ENCODE results near the gene NLRP4.

GRCh38 chr19:55812449-55812848, 23.9 kb upstream of the NLRP4 start:
- TF ChIP-seq, protein P1, sequence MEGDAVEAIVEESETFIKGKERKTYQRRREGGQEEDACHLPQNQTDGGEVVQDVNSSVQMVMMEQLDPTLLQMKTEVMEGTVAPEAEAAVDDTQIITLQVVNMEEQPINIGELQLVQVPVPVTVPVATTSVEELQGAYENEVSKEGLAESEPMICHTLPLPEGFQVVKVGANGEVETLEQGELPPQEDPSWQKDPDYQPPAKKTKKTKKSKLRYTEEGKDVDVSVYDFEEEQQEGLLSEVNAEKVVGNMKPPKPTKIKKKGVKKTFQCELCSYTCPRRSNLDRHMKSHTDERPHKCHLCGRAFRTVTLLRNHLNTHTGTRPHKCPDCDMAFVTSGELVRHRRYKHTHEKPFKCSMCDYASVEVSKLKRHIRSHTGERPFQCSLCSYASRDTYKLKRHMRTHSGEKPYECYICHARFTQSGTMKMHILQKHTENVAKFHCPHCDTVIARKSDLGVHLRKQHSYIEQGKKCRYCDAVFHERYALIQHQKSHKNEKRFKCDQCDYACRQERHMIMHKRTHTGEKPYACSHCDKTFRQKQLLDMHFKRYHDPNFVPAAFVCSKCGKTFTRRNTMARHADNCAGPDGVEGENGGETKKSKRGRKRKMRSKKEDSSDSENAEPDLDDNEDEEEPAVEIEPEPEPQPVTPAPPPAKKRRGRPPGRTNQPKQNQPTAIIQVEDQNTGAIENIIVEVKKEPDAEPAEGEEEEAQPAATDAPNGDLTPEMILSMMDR (IDR thresholded peaks at IDR 0.05) = no peak
- no peak for TF ChIP-seq POLR2A (IDR thresholded peaks at IDR 0.05; ENCODE audit: low read depth)
